Right lobe of liver (tissue), 6 donors: ENCODE results near the gene GPC4. TPM values are rescaled to one million over a fixed set of nuclear protein-coding genes. Genes with fewer than 3 reads are reported as not detected.
A peak's percentile ranks its signal among the peaks of the same experiment; 100 is the strongest.

Experiments
- ATAC-seq, 4 donors: fragments of 200-7000 bp; cut with Tn5 transposase; one replicate each; pipeline ENCODE4 v1.9.1; 2020; ENCODE audit warnings: mild to moderate bottlenecking in 4 of 4, moderate library complexity in 4 of 4
- DNase-seq, 3 donors: peaks; one replicate each; pipeline ENCODE4 v3.0.0-alpha.2; 2020
- H3K27ac ChIP-seq, 3 donors: fragments of 200-600 bp; one replicate each; pipeline ENCODE4 v1.8.0; 2022
- H3K27me3 ChIP-seq, 2 donors: fragments of 200-600 bp; one replicate each; pipeline ENCODE4 v1.8.0; 2022
- H3K36me3 ChIP-seq, 4 donors: fragments of 200-600 bp; sonication (generic) in 1 of 4; one replicate each; pipeline versions ENCODE4 v1.5.1 to v1.8.0; 2017 to 2022; ENCODE audit warnings: control low read depth in 1 of 4
- H3K4me1 ChIP-seq, 4 donors: fragments of 200-600 bp; sonication (generic) in 1 of 4; one replicate each; pipeline versions ENCODE4 v1.5.1 to v1.8.0; 2017 to 2022; ENCODE audit warnings: control low read depth in 1 of 4
- H3K4me3 ChIP-seq, 3 donors: fragments of 200-600 bp; one replicate each; pipeline ENCODE4 v1.8.0; 2022
- H3K9me3 ChIP-seq, 4 donors: fragments of 200-600 bp; sonication (generic) in 1 of 4; one replicate each; pipeline versions ENCODE4 v1.5.1 to v1.8.0; 2017 to 2022; ENCODE audit warnings: control low read depth in 1 of 4
- POLR2A ChIP-seq: fragments of 450-650 bp; IDR thresholded peaks from one replicate; pipeline ENCODE4 v1.6.1; 2017; ENCODE audit warnings: antibody characterized with exemption, mild to moderate bottlenecking
- WGBS: methylation state at CpG from one replicate; pipeline ENCODE4 v1.1.6; 2018; ENCODE audit warnings: low coverage, low lambda C conversion rate; ENCODE audit not compliant: insufficient coverage; ENCODE audit errors: missing lambda C conversion rate; 5-methylcytosine and 5-hydroxymethylcytosine counted together
- intact Hi-C, 2 donors: fragments of 100-400 bp; cut with DNase I; formaldehyde crosslinking; loops; one replicate each; pipeline versions ENCODE4 v1.11.2 to v1.14.1; 2022
- total RNA-seq, 6 experiments: library from RNA; depleted of rRNA in 2 of 6; stranded (reverse); fragments of >200 nt in 2 of 6; fragmentation: NEBNext Ultra II Directional in 3 of 6; extraction: Animal tissue kit (Norgen Biotek cat#: 25700) in 3 of 6; gene quantifications; one replicate each; pipeline versions ENCODE4 v1.1.0 to v1.2.4, GENCODE V29; 2016 to 2023
- TF ChIP-seq, protein P1 (sequence below), 4 donors: fragments of 200-600 bp in 3 of 4; fragments of 450-650 bp in 1 of 4; IDR thresholded peaks; one replicate each; pipeline versions ENCODE4 v1.5.1 to v1.8.0; 2016 to 2022; ENCODE audit warnings: antibody characterized with exemption in 4 of 4, mild to moderate bottlenecking in 2 of 4
- donor health status: DM: no; HTN: yes; CAD: no.
- donor health status: DM: no; HTN: no; CAD: no.
- donor health status: DM: no; HTN: no; CAD: no.
- donor health status: DM: no; HTN: yes; CAD: no.
- donor health status: DM: no; HTN: yes; CAD: no.

GPC4 gene
- total RNA-seq, 6 experiments from 2014 or later: 0.88 to 2.3 (median 1.2) TPM

DNA sequence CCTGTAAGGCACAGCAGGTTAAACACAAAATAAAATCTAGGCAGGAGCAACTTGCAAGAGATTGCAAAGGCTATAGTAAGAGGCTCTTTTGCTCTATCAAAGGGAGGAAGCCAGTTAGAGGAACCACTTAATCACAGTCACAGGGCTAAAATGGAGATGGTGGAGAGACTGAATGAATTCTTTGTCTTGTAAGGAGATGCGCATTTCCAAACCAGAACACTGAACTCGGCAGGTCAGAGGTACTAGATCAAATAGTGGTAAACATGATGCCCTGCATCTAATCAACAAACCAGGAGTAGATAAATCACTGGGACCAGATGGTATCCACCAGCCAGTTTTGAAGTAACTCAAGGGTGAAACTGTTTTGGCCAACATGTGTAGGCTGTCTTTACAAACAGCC lies 55.8 kb downstream of the GPC4 start:
- no peaks in the 10 kb centered on the region for H3K4me1 ChIP-seq
- intact Hi-C loops: no loop called here

DNA sequence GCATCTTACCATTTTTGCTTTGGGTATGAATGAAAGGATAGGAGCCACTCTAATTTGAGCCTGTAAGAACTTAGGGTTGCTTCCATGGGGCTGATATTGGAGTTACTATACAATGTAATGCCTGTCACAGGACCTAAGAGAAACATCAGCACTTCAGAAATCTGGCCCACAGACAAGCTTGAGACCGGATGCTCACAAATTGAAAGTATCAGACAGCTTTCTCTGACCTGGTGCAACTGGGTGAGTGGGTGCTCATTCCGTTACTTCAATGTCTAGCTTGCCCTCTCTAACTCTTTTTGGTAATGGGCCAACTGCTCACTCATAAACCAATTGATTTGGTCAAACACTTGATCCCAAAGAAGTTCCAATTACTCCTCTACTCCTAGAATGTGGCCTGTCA lies 62.1 kb downstream of the GPC4 start:
- Histone ChIP-seq H3K9me3 (no peaks in the 10 kb centered on the region), H3K36me3 (no peaks in the 10 kb centered on the region), H3K4me3 (no peak overlapping the region), H3K27me3 (no peaks in the 10 kb centered on the region), H3K27ac (no peak overlapping the region), H3K4me1 (no peaks in the 10 kb centered on the region)
- ATAC-seq (no peak), DNase-seq (no peak)
- 100% methylated on average over 1 of the region's 2 CpGs for WGBS
- intact Hi-C loops: no loop called here
- TF ChIP-seq, protein P1, sequence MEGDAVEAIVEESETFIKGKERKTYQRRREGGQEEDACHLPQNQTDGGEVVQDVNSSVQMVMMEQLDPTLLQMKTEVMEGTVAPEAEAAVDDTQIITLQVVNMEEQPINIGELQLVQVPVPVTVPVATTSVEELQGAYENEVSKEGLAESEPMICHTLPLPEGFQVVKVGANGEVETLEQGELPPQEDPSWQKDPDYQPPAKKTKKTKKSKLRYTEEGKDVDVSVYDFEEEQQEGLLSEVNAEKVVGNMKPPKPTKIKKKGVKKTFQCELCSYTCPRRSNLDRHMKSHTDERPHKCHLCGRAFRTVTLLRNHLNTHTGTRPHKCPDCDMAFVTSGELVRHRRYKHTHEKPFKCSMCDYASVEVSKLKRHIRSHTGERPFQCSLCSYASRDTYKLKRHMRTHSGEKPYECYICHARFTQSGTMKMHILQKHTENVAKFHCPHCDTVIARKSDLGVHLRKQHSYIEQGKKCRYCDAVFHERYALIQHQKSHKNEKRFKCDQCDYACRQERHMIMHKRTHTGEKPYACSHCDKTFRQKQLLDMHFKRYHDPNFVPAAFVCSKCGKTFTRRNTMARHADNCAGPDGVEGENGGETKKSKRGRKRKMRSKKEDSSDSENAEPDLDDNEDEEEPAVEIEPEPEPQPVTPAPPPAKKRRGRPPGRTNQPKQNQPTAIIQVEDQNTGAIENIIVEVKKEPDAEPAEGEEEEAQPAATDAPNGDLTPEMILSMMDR (IDR thresholded peaks at IDR 0.05): no peak
- TF ChIP-seq POLR2A: no peak

More for the DNA sequence above, 55.8 kb downstream of the GPC4 start:
- no peak for TF ChIP-seq POLR2A
- TF ChIP-seq, protein P1 (IDR thresholded peaks at IDR 0.05): no peak
- WGBS: 33% methylated on average over 2 of the region's 2 CpGs
- H3K4me3 ChIP-seq: no peak overlapping the region
- no peak overlapping the region for H3K27ac ChIP-seq
- no peaks in the 10 kb centered on the region for H3K9me3 ChIP-seq
- H3K36me3 ChIP-seq: no peaks in the 10 kb centered on the region
- ATAC-seq: no peak
- DNase-seq: no peak
- H3K27me3 ChIP-seq: no peaks in the 10 kb centered on the region

DNA sequence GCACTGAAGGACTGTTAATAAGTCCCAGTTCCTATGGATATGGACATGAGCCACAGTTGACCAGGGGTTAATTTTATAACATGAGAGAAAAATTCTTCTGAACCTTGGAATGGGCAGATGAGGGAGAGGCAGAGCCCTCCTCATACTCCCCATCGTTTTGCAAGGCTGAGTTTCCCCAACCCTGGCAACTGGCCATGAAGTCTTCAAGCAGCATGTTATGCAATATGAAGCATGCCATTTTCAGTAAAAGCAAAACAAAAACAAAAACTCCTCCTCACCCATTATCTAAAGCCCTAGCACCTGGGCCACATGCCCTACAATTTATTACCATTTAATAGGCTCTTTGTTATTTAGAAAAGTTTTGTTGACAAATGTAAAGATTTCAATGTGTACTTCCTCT lies 64.5 kb downstream of the GPC4 start:
- Histone ChIP-seq H3K36me3 (no peaks in the 10 kb centered on the region), H3K27ac (no peak overlapping the region), H3K27me3 (no peaks in the 10 kb centered on the region), H3K4me1 (no peaks in the 10 kb centered on the region), H3K9me3 (no peaks in the 10 kb centered on the region), H3K4me3 (no peak overlapping the region)
- ATAC-seq (no peak), DNase-seq (peak in 1 of 3 donors; percentile 37)
- intact Hi-C loops: no loop called here
- TF ChIP-seq, protein P1 (IDR thresholded peaks at IDR 0.05): no peak
- no peak for TF ChIP-seq POLR2A
- WGBS: 0% methylated on average over 1 of the region's 1 CpG

DNA sequence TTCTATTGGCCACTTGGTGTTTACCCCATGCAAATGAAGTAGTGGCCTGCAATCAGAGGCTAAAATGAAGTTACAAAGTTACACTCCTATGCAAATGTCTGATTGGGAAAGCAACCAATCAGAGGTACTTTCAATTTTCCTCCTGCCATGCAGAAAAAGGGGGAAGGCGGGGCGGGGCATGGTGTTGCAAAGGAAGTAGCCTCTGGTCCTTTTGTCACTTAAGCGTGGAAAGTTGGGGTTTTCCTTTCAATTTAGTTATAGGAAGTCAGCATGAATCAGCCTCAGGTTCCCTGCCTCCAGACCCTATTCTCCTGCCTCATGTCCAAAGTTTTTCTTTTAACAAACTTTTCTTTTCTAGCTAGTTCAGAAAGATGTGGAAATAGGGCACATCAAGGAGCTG lies 69.3 kb downstream of the GPC4 start:
- no peaks in the 10 kb centered on the region for H3K9me3 ChIP-seq
- ATAC-seq: no peak
- TF ChIP-seq, protein P1 (IDR thresholded peaks at IDR 0.05): no peak
- no peak for TF ChIP-seq POLR2A
- H3K4me3 ChIP-seq: no peak overlapping the region
- H3K36me3 ChIP-seq: no peaks in the 10 kb centered on the region
- peaks cover 0 to 6% of the 10 kb centered on the region in 2 donors for H3K27me3 ChIP-seq
- intact Hi-C loops: no loop called here
- no peak for DNase-seq
- WGBS: 62% methylated on average over 3 of the region's 3 CpGs
- no peak overlapping the region for H3K27ac ChIP-seq
- no peaks in the 10 kb centered on the region for H3K4me1 ChIP-seq

- 38% methylated on average over 2 of the region's 2 CpGs for WGBS
- Histone ChIP-seq H3K27ac (no peak overlapping the region), H3K4me3 (no peak overlapping the region), H3K9me3 (no peaks in the 10 kb centered on the region), H3K27me3 (peaks cover 0 to 8% of the 10 kb centered on the region in 2 donors), H3K4me1 (no peaks in the 10 kb centered on the region), H3K36me3 (no peaks in the 10 kb centered on the region)
- no peak for ATAC-seq
- no peak for DNase-seq
- TF ChIP-seq, protein P1 (IDR thresholded peaks at IDR 0.05): no peak
- no peak for TF ChIP-seq POLR2A
- intact Hi-C loops: no loop called here
Measured at GRCh38 chrX:133339566-133339965, 75.7 kb downstream of the GPC4 start.
